ENCODE measurements around the gene FEM1A. TPM values are rescaled to one million over a fixed set of nuclear protein-coding genes. Genes with fewer than 3 reads are reported as not detected.
A peak's percentile ranks its signal among the peaks of the same experiment; 100 is the strongest.

FEM1A gene
- total RNA-seq, 1 donor from 2014 or later = 20.2 TPM

DNA sequence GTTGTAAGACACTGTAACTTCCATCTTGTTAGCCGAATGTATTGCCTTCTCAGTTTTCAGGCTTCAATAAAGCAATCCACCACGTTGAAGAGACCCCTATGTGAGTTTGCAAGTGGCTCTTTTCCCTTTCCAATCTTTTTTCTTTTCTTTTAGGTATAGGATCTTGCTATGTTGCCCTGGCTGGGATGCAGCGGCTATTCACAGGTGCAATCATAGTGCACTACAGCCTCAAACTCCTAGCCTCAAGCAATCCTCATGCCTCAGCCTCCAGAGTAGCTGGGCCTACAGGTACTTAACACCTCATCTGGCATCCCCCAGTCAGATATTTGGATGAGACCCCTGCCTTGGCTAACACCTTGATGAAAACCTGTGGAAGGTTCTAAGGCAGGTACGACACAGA is 33.5 kb upstream of the FEM1A start:
- intact Hi-C loops (cut with DNase I) = no loop called here
- H3K27me3 ChIP-seq = no peaks in the 10 kb centered on the region
- no peak overlapping the region for H3K27ac ChIP-seq
- no peaks in the 10 kb centered on the region for H3K9me3 ChIP-seq
- no peak overlapping the region for H3K4me3 ChIP-seq
- DNase-seq (ENCODE audit: low spot score in 2 of 2) = no peak
- TF ChIP-seq, protein P1, sequence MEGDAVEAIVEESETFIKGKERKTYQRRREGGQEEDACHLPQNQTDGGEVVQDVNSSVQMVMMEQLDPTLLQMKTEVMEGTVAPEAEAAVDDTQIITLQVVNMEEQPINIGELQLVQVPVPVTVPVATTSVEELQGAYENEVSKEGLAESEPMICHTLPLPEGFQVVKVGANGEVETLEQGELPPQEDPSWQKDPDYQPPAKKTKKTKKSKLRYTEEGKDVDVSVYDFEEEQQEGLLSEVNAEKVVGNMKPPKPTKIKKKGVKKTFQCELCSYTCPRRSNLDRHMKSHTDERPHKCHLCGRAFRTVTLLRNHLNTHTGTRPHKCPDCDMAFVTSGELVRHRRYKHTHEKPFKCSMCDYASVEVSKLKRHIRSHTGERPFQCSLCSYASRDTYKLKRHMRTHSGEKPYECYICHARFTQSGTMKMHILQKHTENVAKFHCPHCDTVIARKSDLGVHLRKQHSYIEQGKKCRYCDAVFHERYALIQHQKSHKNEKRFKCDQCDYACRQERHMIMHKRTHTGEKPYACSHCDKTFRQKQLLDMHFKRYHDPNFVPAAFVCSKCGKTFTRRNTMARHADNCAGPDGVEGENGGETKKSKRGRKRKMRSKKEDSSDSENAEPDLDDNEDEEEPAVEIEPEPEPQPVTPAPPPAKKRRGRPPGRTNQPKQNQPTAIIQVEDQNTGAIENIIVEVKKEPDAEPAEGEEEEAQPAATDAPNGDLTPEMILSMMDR (IDR thresholded peaks at IDR 0.05) = no peak
- no peaks in the 10 kb centered on the region for H3K36me3 ChIP-seq
- H3K4me1 ChIP-seq = peaks cover 0 to 4% of the 10 kb centered on the region in 2 donors

DNA sequence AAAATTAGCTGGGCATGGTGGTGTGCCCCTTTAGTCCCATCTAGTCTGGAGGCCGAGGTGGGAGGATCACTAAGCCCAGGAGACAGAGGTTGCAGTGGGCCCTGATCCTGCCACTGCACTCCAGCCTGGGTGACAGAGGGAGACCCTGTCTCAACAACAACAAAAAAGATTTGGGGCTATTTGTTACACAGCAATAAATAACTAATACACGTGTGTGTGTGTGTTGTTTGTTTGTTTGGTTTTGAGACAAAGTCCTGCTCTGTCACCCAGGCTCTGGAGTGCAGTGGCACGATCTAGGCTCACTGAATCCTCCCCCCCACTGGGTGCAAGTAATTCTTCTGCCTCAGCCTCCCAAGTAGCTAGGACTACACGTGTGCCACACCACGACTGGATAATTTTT is 32.9 kb upstream of the FEM1A start:
- H3K4me1 ChIP-seq = peaks cover 0 to 4% of the 10 kb centered on the region in 2 donors
- H3K9me3 ChIP-seq = no peaks in the 10 kb centered on the region
- intact Hi-C loops (cut with DNase I) = no loop called here
- no peaks in the 10 kb centered on the region for H3K36me3 ChIP-seq
- DNase-seq (ENCODE audit: low spot score in 2 of 2) = no peak
- H3K27ac ChIP-seq = no peak overlapping the region
- H3K27me3 ChIP-seq = no peaks in the 10 kb centered on the region
- H3K4me3 ChIP-seq = no peak overlapping the region
- TF ChIP-seq, protein P1 (IDR thresholded peaks at IDR 0.05) = no peak

DNA sequence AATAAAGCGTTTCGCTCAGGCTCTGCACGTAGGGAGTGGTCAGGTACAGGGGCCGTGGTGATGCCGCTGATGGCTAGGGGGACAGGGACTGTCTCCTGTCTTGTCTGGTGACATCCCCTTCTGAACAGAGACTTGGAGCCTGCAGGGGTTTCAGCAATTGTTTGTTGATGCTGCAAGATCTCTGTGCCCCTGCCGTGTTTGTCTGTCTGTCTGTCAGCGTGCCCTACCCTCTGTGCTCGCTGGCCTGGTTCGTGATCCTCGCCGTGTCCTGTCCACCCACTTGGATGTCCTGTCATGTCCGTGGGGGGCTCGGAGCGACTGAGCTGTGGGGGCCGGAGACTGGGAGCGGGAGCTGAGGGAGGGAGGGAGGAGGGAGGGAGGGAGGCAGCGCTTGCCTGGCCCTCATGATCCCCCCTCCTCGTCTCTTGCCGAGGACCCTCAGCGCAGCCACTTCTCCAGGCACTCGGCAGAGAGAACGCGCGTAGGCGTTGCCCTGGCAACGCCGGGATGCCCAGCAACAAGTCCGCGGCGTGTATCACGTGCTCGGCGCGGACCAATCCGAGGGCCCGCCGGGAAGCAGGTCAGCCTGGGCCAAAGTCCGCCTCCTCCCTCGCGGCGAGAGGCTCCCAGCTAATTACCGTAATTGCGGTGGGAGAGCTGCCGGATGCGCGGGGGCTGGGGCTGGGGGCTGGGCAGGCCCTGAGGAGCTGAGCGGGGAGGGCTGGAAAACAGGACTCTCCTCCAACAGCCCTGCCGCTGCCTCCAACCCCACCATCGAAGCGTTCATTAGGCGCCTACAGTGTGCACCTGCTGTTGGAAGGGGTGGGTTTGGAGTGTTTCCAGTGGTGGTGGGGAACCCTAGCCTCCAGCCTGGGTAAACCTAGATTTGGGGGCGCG is 31.9 kb upstream of the FEM1A start:
- H3K27ac ChIP-seq = no peak overlapping the region
- no peaks in the 10 kb centered on the region for H3K9me3 ChIP-seq
- H3K4me1 ChIP-seq = peaks cover 0 to 4% of the 10 kb centered on the region in 2 donors
- no peaks in the 10 kb centered on the region for H3K27me3 ChIP-seq
- TF ChIP-seq, protein P1 (IDR thresholded peaks at IDR 0.05) = no peak
- peak; percentile 40 to 88 for DNase-seq (ENCODE audit: low spot score in 2 of 2)
- peak overlapping the region; percentile 30 to 53 for H3K4me3 ChIP-seq
- intact Hi-C loops (cut with DNase I) = no loop called here
- no peaks in the 10 kb centered on the region for H3K36me3 ChIP-seq

DNA sequence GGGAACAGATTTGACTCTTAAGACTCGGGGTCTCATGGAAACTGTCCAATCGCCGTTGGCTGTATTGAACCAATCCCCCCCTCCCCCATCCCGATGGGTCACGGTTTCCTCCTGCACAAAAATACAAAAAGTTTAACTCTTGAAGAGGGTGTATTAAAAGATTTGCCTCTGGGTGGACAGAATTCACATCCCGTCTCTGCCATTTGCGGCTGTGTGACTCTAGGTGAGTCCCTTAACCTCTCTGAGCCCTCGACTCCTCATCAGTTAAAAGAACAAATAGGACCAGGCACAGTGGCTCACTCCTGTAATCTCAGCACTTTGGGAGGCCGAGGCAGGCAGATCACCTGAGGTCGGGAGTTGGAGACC is 31.3 kb upstream of the FEM1A start:
- peak overlapping the region in 1 of 2 donors; percentile 53 for H3K4me3 ChIP-seq
- no peaks in the 10 kb centered on the region for H3K36me3 ChIP-seq
- intact Hi-C loops (cut with DNase I) = no loop called here
- peaks cover 0 to 4% of the 10 kb centered on the region in 2 donors for H3K4me1 ChIP-seq
- no peak overlapping the region for H3K27ac ChIP-seq
- H3K9me3 ChIP-seq = no peaks in the 10 kb centered on the region
- H3K27me3 ChIP-seq = no peaks in the 10 kb centered on the region
- TF ChIP-seq, protein P1 (IDR thresholded peaks at IDR 0.05) = no peak
- DNase-seq (ENCODE audit: low spot score in 2 of 2) = no peak

DNA sequence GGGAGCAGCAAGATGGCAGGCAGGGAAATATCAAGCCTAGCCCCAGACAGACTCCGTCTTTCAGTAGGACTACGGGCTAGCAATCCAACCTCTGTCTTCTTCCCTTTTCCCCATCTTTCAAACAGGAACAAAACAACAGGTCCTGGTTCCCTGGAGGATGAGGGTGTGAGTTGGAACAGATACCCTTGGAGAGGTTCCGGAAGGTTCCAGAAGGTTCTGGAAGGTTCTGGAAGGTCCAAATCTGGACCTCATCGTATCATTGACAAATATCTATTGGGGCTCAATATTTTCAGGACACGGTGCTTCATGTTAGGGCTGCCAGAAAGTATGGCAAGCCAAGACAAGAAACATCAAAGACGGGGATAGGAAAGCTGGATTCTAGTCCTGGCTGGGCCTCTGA is 28.5 kb upstream of the FEM1A start:
- TF ChIP-seq, protein P1 (IDR thresholded peaks at IDR 0.05) = no peak
- Histone ChIP-seq H3K27ac (no peak overlapping the region), H3K4me3 (no peak overlapping the region), H3K27me3 (no peaks in the 10 kb centered on the region), H3K4me1 (peaks cover 0 to 4% of the 10 kb centered on the region in 2 donors), H3K36me3 (no peaks in the 10 kb centered on the region), H3K9me3 (no peaks in the 10 kb centered on the region)
- no peak for DNase-seq (ENCODE audit: low spot score in 2 of 2)
- intact Hi-C loops (cut with DNase I) = no loop called here

All from ascending aorta (tissue), 2 donors.